K562 (cell line): ENCODE measurements around the gene THAP6. TPM values are rescaled to one million over a fixed set of nuclear protein-coding genes. Genes with fewer than 3 reads are reported as not detected.

Experiments
- ATAC-seq: fragments of 200-7000 bp; cut with Tn5 transposase; 3 replicates; pipeline ENCODE4 v1.9.1; 2020; ENCODE audit warnings: moderate library complexity
- BruUV-seq: library from RNA; stranded (reverse); fragments of 400-500 nt; replicated peaks from 2 replicates; lab custom pipeline; 2021; lab: Mats Ljungman, UMichigan
- CTCF ChIA-PET: fragments of 300-600 bp; formaldehyde crosslinking; extraction: SDS; loops from one replicate; lab custom pipeline; 2021; ENCODE audit warnings: low intra/inter-chr PET ratio; lab: Yijun Ruan, JAX
- POLR2A ChIA-PET: fragments of 300-600, 350-650 bp; sonication (Branson Sonifier 250); formaldehyde crosslinking; extraction: SDS; loops from one replicate; lab custom pipeline; 2021; ENCODE audit warnings: antibody characterized with exemption, inconsistent platforms; lab: Yijun Ruan, JAX
- DNase-seq, 4 experiments: peaks; one replicate each; pipeline versions ENCODE4 v3.0.0 to v3.0.0-alpha.2; 2011 to 2018; ENCODE audit warnings: low spot score in 3 of 4, mixed read lengths in 3 of 4; ENCODE audit errors: extremely low read depth in 1 of 4
- FAIRE-seq: peaks from 2 replicates; lab custom pipeline; 2011; peaks lifted over from hg19 to GRCh38; lab: Jason Lieb, UNC
- H2AFZ ChIP-seq: 2 replicates; pipeline ENCODE4 v1.6.0; 2011; ENCODE audit warnings: low read depth, low read length, control low read depth, inconsistent platforms
- H3K27ac ChIP-seq: fragments of 200-600 bp; 3 replicates; pipeline ENCODE4 v1.8.0; 2011; ENCODE audit warnings: low read depth, mild to moderate bottlenecking, control low read depth, inconsistent platforms, low read length, moderate library complexity, mixed read lengths; ENCODE audit errors: extremely low read depth
- H3K27me3 ChIP-seq, 2 experiments: fragments of 300-600 bp in 1 of 2; 2 replicates in 1 of 2; 3 replicates in 1 of 2; pipeline versions ENCODE4 v1.6.0 to v1.8.0; 2011; ENCODE audit warnings: inconsistent platforms in 2 of 2, low read length in 2 of 2, mild to moderate bottlenecking in 1 of 2, mixed read lengths in 1 of 2, moderate library complexity in 1 of 2; ENCODE audit not compliant: control insufficient read depth in 2 of 2, insufficient read depth in 2 of 2
- H3K36me3 ChIP-seq: fragments of 300-600 bp; 3 replicates; pipeline ENCODE4 v1.8.0; 2011; ENCODE audit warnings: mild to moderate bottlenecking, low read length, inconsistent platforms; ENCODE audit not compliant: control insufficient read depth, insufficient read depth
- H3K4me1 ChIP-seq, 2 experiments: fragments of 200-600 bp in 1 of 2; replicated peaks in 1 of 2; 2 replicates in 1 of 2; 3 replicates in 1 of 2; pipeline versions ENCODE4 v1.5.1 to v1.8.0; 2011; ENCODE audit warnings: inconsistent platforms in 2 of 2, low read length in 2 of 2, mild to moderate bottlenecking in 1 of 2, mixed read lengths in 1 of 2, moderate library complexity in 1 of 2; ENCODE audit not compliant: control insufficient read depth in 2 of 2, insufficient read depth in 2 of 2
- H3K4me2 ChIP-seq: 2 replicates; pipeline ENCODE4 v1.6.1; 2011; ENCODE audit warnings: low read length, control low read depth, inconsistent platforms, mixed read lengths; ENCODE audit not compliant: insufficient read depth
- H3K4me3 ChIP-seq: fragments of 200-600 bp; sonication (generic), shearing (Covaris generic); 2 replicates; pipeline ENCODE4 v1.5.1; 2016; ENCODE audit warnings: control low read depth, inconsistent platforms
- H3K79me2 ChIP-seq: fragments of 200-600 bp; 3 replicates; pipeline ENCODE4 v1.8.0; 2011; ENCODE audit warnings: low read length, inconsistent platforms; ENCODE audit not compliant: control insufficient read depth, insufficient read depth
- H3K9ac ChIP-seq, 2 experiments: 2 replicates each; pipeline versions ENCODE4 v1.6.0 to v1.6.1; 2011; ENCODE audit warnings: low read depth in 2 of 2, low read length in 2 of 2, control low read depth in 1 of 2, inconsistent platforms in 1 of 2, mild to moderate bottlenecking in 1 of 2, mixed read lengths in 1 of 2; ENCODE audit not compliant: insufficient read depth in 1 of 2
- H3K9me1 ChIP-seq: one replicate; pipeline ENCODE4 v1.6.0; 2011; ENCODE audit warnings: inconsistent platforms, mild to moderate bottlenecking, low read length, moderate library complexity; ENCODE audit not compliant: control insufficient read depth, insufficient read depth
- H3K9me3 ChIP-seq: replicated peaks from 2 replicates; pipeline ENCODE4 v1.5.1; 2011; ENCODE audit warnings: low read depth, low read length, inconsistent platforms; ENCODE audit not compliant: control insufficient read depth, insufficient read depth
- H4K20me1 ChIP-seq: replicated peaks from 2 replicates; pipeline ENCODE4 v1.6.1; 2011; ENCODE audit warnings: low read length, inconsistent platforms, mixed read lengths; ENCODE audit not compliant: control insufficient read depth, insufficient read depth
- CBFA2T3 ChIP-seq: fragments of 450-650 bp; IDR thresholded peaks from 2 replicates; pipeline ENCODE4 v1.6.1; 2017
- MAFG ChIP-seq: fragments of 450-650 bp; conservative IDR thresholded peaks from 2 replicates; pipeline ENCODE4 v1.6.1; 2016; ENCODE audit warnings: missing genetic modification characterization, missing compliant biosample characterization
- MEF2A ChIP-seq: IDR thresholded peaks from 2 replicates; pipeline ENCODE4 v1.6.1; 2011; ENCODE audit warnings: low read depth, mild to moderate bottlenecking, low read length, moderate library complexity; ENCODE audit not compliant: control insufficient read depth
- MYBL2 ChIP-seq, 2 experiments: fragments of 450-650 bp in 1 of 2; sonication (generic) in 1 of 2; formaldehyde crosslinking in 1 of 2; IDR thresholded peaks; 2 replicates each; pipeline versions ENCODE4 v1.6.1 to v1.8.1; 2017 to 2022; ENCODE audit warnings: borderline replicate concordance in 1 of 2, inconsistent platforms in 1 of 2, low read depth in 1 of 2, mild to moderate bottlenecking in 1 of 2, missing genetic modification reagents in 1 of 2, moderate library complexity in 1 of 2
- POLR2B ChIP-seq: fragments of 450-650 bp; IDR thresholded peaks from 2 replicates; pipeline ENCODE4 v1.6.1; 2018; ENCODE audit warnings: low read depth; ENCODE audit not compliant: partially characterized antibody
- SAP30 ChIP-seq: fragments of 200-600 bp; sonication (generic); IDR thresholded peaks from 2 replicates; pipeline ENCODE4 v1.6.1; 2012; ENCODE audit warnings: borderline replicate concordance, low read depth, mild to moderate bottlenecking, moderate library complexity, low read length, control low read depth, inconsistent platforms; ENCODE audit not compliant: insufficient read depth, poor library complexity, severe bottlenecking
- SIN3A ChIP-seq, 2 experiments: fragments of 150-350 bp in 1 of 2; IDR thresholded peaks; 2 replicates each; pipeline ENCODE4 v1.6.1; 2011 to 2016; ENCODE audit warnings: borderline replicate concordance in 2 of 2, low read depth in 2 of 2, low read length in 2 of 2, mild to moderate bottlenecking in 2 of 2, moderate library complexity in 2 of 2; ENCODE audit not compliant: control insufficient read depth in 1 of 2
- XRCC3 ChIP-seq: fragments of 450-650 bp; IDR thresholded peaks from 2 replicates; pipeline ENCODE4 v1.6.1; 2017; ENCODE audit warnings: mild to moderate bottlenecking, moderate library complexity
- ZC3H8 ChIP-seq: fragments of 450-650 bp; IDR thresholded peaks from 2 replicates; pipeline ENCODE4 v1.6.1; 2017
- ZNF133 ChIP-seq: fragments of 250-450 bp; sonication (Bioruptor Pico); IDR thresholded peaks from 2 replicates; pipeline ENCODE4 v1.4.0; 2020; ENCODE audit warnings: mild to moderate bottlenecking
- ZNF140 ChIP-seq: fragments of 250-450 bp; sonication (Bioruptor Pico); IDR thresholded peaks from 2 replicates; pipeline ENCODE4 v1.8.0; 2021; ENCODE audit warnings: moderate library complexity, mild to moderate bottlenecking, inconsistent platforms
- ZNF695 ChIP-seq: fragments of 450-650 bp; formaldehyde crosslinking; IDR thresholded peaks from 2 replicates; pipeline ENCODE4 v1.4.0; 2020; ENCODE audit warnings: mild to moderate bottlenecking, moderate library complexity
- ZNF780A ChIP-seq: fragments of 250-450 bp; sonication (Bioruptor Pico); IDR thresholded peaks from 2 replicates; pipeline ENCODE4 v1.5.0; 2021; ENCODE audit warnings: mild to moderate bottlenecking
- WGBS: fragments of 100-300 bp; shearing (Covaris generic); methylation state at CpG from one replicate; pipeline ENCODE4 v1.1.6; 2016; ENCODE audit warnings: low coverage, mixed read lengths; ENCODE audit not compliant: insufficient coverage; ENCODE audit errors: missing lambda C conversion rate; 5-methylcytosine and 5-hydroxymethylcytosine counted together
- in situ Hi-C: fragments of 300-500 bp; cut with MboI; formaldehyde crosslinking; loops from 4 replicates; pipeline ENCODE4 v1.15.0; 2018; ENCODE audit warnings: inconsistent platforms, mixed read lengths
- intact Hi-C: fragments of 100-400 bp; cut with micrococcal nuclease; formaldehyde crosslinking; loops from 2 replicates; pipeline ENCODE4 v1.14.2; 2022
- polyA plus RNA-seq, 8 experiments: library from polyadenylated mRNA; depleted of rRNA in 4 of 8; stranded (reverse) in 5 of 8; unstranded in 3 of 8; fragments of >200 nt; fragmentation: Nextera tagmentation in 2 of 8; fragmentation: Illumina TruSeq in 1 of 8; extraction: Ambion mirVana in 2 of 8; extraction: Trizol in 1 of 8; gene quantifications; 2 replicates each; pipeline versions ENCODE4 v1.2.1 to v1.2.3, GENCODE V29; 2011 to 2014; ENCODE audit warnings: inconsistent platforms in 1 of 8, missing spikeins in 1 of 8
- total RNA-seq, 7 experiments: library from RNA; depleted of rRNA in 6 of 7; stranded (reverse); fragments of >200 nt in 6 of 7; fragmentation: Illumina TruSeq in 2 of 7; extraction: Trizol in 2 of 7; gene quantifications; 2 replicates each; pipeline versions ENCODE4 v1.2.1 to v1.2.3, GENCODE V29; 2011 to 2021; ENCODE audit warnings: low replicate concordance in 1 of 7
- TF ChIP-seq, protein P1 (sequence below), 3 experiments: IDR thresholded peaks in 2 of 3; conservative IDR thresholded peaks in 1 of 3; 2 replicates each; pipeline ENCODE4 v1.5.1; 2011 to 2012; ENCODE audit warnings: low read length in 3 of 3, mild to moderate bottlenecking in 3 of 3, control low read depth in 2 of 3, improper control_type of control experiment in 1 of 3, inconsistent platforms in 1 of 3, low read depth in 1 of 3, mixed read lengths in 1 of 3, moderate library complexity in 1 of 3; ENCODE audit not compliant: insufficient read depth in 2 of 3

The THAP6 gene
- total and polyA plus RNA-seq, 9 of the 15 experiments (the other 6 are each of a cell fraction or from before 2014, with no cell fraction given), result 8.9 to 30.4 (median 17.3) TPM

- TF ChIP-seq ZNF133 (CRISPR knock-in tag), result no peak
- no peak for TF ChIP-seq ZNF140 (CRISPR knock-in tag)
These were observed 43.5 kb upstream of the THAP6 start (continued) for GRCh38 chr4:75470738-75471137.

DNA sequence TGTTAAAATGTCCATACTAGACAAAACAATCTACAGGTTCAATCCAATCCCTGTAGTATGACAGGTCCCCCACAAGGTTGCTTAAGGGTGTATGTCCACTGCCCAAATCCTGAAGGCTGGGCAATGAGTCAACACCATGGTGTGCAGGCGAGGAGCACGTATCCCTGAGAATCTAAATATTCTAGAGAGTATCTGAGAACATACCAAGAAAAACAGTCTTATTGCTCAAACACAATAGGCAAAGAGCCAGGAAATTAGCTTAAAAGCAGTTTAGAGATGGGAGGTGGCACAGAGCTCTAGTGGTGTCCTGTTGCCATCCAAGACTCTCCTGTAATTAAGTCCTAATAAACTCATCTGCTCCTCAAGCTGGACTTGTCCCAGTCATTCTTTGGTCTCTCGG is 37.1 kb upstream of the THAP6 start:
- ATAC-seq (no peak), FAIRE-seq (no peak), DNase-seq (no peak)
- BruUV-seq, result no TSS peak
- Histone ChIP-seq H3K9me1 (no peaks in the 10 kb centered on the region), H2AFZ (no peak overlapping the region), H3K79me2 (no peaks in the 10 kb centered on the region), H3K4me2 (no peak overlapping the region), H3K9me3 (no peaks in the 10 kb centered on the region), H4K20me1 (no peaks in the 10 kb centered on the region), H3K9ac (no peak overlapping the region), H3K4me1 (no peaks in the 10 kb centered on the region), H3K27ac (no peak overlapping the region), H3K36me3 (peaks cover 31% of the 10 kb centered on the region), H3K27me3 (no peaks in the 10 kb centered on the region), H3K4me3 (no peak overlapping the region)
- in situ Hi-C loops (no loop called here), intact Hi-C loops (loop anchor here (10.0 kb wide), 1 partner anchor 602 kb away; no protein-coding TSS in a partner anchor)
- CTCF ChIA-PET, result no interaction called here
- whole genome bisulfite sequencing, result 100% methylated on average over 3 of the region's 3 CpGs
- TF ChIP-seq SAP30 (no peak), SIN3A (IDR thresholded peaks at IDR 0.05; ENCODE audit: borderline replicate concordance in 2 of 2, control insufficient read depth in 1 of 2, low read depth in 2 of 2, low read length in 2 of 2) (no peak), ZC3H8 (no peak), MEF2A (no peak), XRCC3 (no peak), POLR2B (no peak), MYBL2 (IDR thresholded peaks at IDR 0.05; ENCODE audit: low read depth) (no peak), MYBL2 (CRISPR knock-in tag; IDR thresholded peaks at IDR 0.05; ENCODE audit: borderline replicate concordance) (no peak), CBFA2T3 (no peak), ZNF780A (CRISPR knock-in tag) (no peak), MAFG (tag) (no peak), ZNF695 (no peak)
- TF ChIP-seq, protein P1, sequence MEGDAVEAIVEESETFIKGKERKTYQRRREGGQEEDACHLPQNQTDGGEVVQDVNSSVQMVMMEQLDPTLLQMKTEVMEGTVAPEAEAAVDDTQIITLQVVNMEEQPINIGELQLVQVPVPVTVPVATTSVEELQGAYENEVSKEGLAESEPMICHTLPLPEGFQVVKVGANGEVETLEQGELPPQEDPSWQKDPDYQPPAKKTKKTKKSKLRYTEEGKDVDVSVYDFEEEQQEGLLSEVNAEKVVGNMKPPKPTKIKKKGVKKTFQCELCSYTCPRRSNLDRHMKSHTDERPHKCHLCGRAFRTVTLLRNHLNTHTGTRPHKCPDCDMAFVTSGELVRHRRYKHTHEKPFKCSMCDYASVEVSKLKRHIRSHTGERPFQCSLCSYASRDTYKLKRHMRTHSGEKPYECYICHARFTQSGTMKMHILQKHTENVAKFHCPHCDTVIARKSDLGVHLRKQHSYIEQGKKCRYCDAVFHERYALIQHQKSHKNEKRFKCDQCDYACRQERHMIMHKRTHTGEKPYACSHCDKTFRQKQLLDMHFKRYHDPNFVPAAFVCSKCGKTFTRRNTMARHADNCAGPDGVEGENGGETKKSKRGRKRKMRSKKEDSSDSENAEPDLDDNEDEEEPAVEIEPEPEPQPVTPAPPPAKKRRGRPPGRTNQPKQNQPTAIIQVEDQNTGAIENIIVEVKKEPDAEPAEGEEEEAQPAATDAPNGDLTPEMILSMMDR (IDR thresholded peaks at IDR 0.05 in 2 of 3, conservative IDR thresholded peaks at IDR 0.05 in 1 of 3; ENCODE audit: insufficient read depth in 2 of 3, low read depth in 1 of 3, low read length in 3 of 3), result no peak
- POLR2A ChIA-PET, result no interaction called here
